ELF-1 (cell line): ENCODE data around the gene UBXN4.
"Not testable (repeated sequence)": the region's sequence is repeated elsewhere in the genome, so short reads cannot be mapped to it uniquely, and the experiment has no call there.

ENCODE experiments used
- DNase-seq: peaks from one replicate; pipeline ENCODE4 v3.0.0-alpha.2; 2016; ENCODE audit warnings: low read depth, low spot score

Gene UBXN4

GRCh38 chr2:135803278-135803677, 61.6 kb downstream of the UBXN4 start:
- no peak for DNase-seq

DNA sequence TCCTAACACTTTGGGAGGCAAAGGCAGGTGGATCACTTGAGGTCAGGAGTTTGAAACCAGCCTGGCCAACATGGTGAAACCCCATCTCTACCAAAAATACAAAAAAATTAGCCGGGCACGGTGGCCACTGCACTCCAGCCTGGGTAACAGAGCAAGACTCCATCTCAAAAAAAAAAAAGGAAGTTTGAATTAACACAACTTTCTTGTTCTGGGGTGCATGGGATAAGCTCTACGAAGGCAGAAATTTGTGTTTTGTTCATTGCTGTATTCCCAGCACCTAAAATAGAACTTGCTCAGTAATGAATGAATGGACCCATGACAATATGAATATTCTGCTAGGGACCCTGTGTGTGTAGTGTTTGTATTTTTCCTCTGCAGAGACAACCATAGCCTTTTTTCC, 66.2 kb downstream of the UBXN4 start:
- DNase-seq: not testable (repeated sequence)

DNA sequence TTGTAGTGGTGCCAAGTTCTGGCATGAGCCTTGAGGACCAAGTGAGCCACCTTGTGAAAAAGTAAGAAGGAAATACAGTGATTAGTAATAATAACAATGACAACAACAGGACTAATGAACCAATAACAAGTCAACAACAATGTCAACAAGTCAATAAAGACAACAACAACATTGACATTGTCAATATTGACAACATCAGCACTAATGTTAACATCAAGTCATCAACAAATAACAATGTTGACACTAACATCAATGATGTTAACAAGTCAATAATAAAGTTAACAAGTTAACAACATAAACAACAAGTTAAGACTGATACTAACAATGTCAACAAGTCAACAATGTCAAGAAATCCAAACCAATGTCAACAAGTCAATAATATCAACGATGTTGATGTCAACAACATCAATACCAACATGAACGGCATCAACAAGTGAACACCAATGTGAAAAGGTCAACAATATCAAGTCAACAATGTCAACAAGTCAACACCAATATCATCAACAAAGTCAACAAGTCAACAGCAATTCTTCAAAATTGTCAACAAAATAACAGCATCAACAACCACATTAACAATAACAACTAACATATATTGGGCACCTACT, 71.4 kb downstream of the UBXN4 start:
- no peak for DNase-seq

GRCh38 chr2:135815269-135815668, 73.6 kb downstream of the UBXN4 start:
- DNase-seq: no peak

DNA sequence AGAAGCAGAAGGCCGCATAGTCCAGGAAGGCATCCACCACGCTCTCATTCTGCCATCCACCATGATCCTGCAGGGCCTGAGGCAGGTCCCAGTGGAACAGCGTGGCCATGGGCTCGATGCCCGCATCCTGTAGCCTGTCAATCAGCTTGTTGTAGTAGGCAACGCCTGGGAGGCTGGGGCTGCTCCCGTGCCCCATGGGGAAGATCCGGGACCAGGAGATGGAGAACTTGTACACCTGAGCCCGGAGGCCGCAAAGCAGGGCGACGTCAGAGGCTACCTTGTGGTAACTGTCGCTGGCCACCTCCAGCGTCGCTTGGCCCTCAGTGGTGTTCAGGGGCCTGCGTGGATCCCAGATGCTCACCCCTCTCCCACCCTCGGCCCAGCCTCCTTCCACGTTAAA, 75.8 kb downstream of the UBXN4 start:
- no peak for DNase-seq

GRCh38 chr2:135817951-135818350, 76.3 kb downstream of the UBXN4 start:
- no peak for DNase-seq

- peak; percentile 38 for DNase-seq
Observed at GRCh38 chr2:135818937-135819610, 77.4 kb downstream of the UBXN4 start.

DNA sequence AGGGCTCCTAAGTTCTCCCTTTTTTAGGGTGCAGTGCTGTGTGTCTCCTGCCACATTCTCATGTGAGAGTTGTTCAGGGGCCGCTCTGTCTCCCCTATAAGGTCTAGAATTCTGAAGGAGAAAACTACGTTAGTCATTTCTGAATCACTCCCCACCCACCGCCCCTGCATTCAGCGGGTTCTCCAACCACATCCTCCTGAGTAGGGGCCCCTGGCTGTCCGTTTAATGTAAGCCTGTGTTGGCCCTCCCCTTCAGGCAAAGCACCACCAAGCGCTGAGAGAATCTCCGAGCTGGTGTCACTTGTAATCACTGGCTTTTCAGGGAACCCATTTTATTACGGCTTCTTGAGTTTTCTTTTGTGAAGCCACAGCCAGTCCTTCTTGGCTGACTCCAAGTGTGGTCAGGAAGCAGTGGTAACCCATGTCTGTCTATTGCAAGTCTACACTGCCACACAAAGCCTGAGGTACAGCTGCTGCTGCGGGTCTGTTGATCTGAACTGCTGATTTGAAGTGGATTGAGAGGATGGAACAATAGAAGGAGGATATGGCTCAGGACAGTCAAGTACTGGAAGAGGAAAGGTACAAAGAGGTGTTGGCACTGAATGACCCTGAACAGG, 78.5 kb downstream of the UBXN4 start:
- no peak for DNase-seq

GRCh38 chr2:135821190-135821589, 79.5 kb downstream of the UBXN4 start:
- DNase-seq: no peak

DNA sequence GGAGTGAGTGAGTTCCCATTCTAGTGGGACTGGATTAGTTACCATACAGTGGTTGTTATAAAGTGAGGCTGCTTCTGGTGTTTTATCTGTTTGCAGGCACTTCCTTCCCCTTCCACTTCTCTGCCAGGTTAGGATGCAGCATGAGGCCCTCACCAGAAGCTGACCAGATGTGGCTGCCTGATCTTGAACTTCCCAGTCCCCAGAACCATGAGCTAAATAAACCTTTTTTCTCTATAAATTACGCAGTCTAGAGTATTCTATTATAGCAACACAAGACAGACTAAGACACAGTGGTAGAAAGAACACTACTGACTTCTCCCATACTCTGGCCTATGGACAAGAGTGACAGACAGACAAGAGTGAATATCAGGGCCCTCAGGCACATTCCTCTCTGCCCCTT, 81.2 kb downstream of the UBXN4 start:
- DNase-seq: no peak

DNA sequence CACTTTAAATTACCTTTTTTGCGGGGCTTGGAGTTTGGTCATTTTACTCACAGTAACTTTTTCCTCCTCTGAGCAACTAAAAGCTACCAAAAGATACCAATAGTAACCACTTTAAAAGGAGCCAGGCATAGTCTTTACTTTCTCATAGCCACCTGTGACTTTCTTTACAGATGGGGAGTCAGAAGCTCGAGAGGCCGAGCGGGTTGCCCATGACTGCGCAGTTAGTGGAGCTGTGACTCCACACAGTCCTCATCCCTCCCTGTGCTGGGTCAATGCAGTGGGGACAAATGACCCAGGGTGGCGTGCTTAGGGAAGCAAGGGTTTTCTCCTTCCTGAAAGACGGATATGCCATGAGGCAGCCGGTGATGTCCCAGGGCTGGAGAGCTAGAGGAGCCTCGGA, 83.5 kb downstream of the UBXN4 start:
- DNase-seq: no peak

- no peak for DNase-seq
Observed at GRCh38 chr2:135825550-135826176, 84.0 kb downstream of the UBXN4 start.

DNA sequence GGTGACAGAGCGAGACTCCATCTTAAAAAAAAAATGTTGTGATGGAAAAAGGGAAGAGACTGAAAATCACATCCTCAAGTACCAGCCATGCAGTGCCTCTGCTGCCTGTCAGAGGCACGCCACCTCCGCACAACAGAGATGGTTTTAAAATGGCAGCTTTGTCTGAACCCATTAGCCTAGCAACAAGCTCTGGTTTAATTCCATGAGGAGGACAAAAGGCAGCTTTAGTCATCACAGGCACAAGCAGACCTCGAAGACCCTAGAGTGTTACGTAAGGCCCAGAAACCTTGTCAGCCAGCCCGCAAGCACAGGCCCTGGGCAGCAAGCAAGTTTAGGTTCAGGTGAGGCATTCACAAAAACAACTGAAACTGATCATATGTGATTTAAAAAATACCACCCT, 84.9 kb downstream of the UBXN4 start:
- no peak for DNase-seq

- DNase-seq: no peak
Observed at GRCh38 chr2:135829378-135830135, 87.9 kb downstream of the UBXN4 start.

- no peak for DNase-seq
Observed at GRCh38 chr2:135831180-135831812, 89.6 kb downstream of the UBXN4 start.

DNA sequence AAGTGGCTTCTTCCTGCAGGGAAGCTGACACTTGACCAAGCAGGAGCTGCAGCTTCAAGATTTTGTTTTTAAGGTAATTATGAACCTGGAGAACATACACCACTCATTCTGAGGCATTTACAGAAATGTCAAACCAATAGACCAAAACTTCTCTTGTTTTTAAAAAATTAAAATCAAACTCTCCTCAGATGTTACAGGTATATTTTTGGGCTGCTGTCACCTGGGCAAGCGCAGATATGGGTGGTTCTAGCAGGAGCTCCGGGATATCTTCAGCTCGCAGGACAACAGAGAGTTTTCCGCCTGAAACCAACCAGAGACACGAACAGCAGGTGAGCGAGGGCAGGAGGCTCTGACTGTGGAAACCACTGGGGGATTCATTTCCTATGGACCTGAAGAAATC, 91.2 kb downstream of the UBXN4 start:
- DNase-seq: no peak
